ENCODE data around the gene TMEM63A. TPM values are rescaled to one million over a fixed set of nuclear protein-coding genes. Genes with fewer than 3 reads are reported as not detected.

Gene TMEM63A
- polyA plus RNA-seq, 2 of the 4 experiments (the other 2 are of a cell fraction) = 7.5 to 9.5 TPM

GRCh38 chr1:225883616-225884265 lies 1.6 kb upstream of the TMEM63A start:
- POLR2A ChIA-PET = interaction anchor here (1.5 to 3.4 kb wide), 2 partner anchors 106 to 375 kb away, joined by 3 to 27 read pairs; partner anchors contain the start of gene SRP9
- TF ChIP-seq HOXB13 (CRISPR knock-in tag; IDR thresholded peaks at IDR 0.05; ENCODE audit: low read depth) (no peak), CHD2 (IDR thresholded peaks at IDR 0.05; ENCODE audit: low read length, partially characterized antibody) (no peak), CTCF (IDR thresholded peaks at IDR 0.05) (0 out of 3 replicates have a peak, but pooled peaks have one; percentile 6), RAD21 (conservative IDR thresholded peaks at IDR 0.05 in 1 of 2, IDR thresholded peaks at IDR 0.05 in 1 of 2) (0 out of 5 replicates have a peak, but pooled peaks of 1 of the 2 experiments have one; percentile 12), MAFK (IDR thresholded peaks at IDR 0.05; ENCODE audit: partially characterized antibody) (no peak), HDAC2 (IDR thresholded peaks at IDR 0.05) (no peak), BHLHE40 (IDR thresholded peaks at IDR 0.05; ENCODE audit: low read depth, low read length) (no peak), EP300 (IDR thresholded peaks at IDR 0.05) (no peak), POLR2AphosphoS2 (conservative IDR thresholded peaks at IDR 0.05; ENCODE audit: low read length) (no peak), TFCP2L1 (CRISPR knock-in tag; IDR thresholded peaks at IDR 0.05) (no peak), NR3C1 (IDR thresholded peaks at IDR 0.05) (no peak), HOXB5 (CRISPR knock-in tag; IDR thresholded peaks at IDR 0.05) (no peak)
- H3K4me1 ChIP-seq = peaks cover 35% of the 10 kb centered on the region
- FAIRE-seq = no peak
- CTCF ChIA-PET = interaction anchor here (0.6 to 19.4 kb wide), 17 partner anchors 13 to 425 kb away, joined by 3 to 207 read pairs (median 5); partner anchors contain the start of gene SRP9
- peak overlapping the region; percentile 86; the same call in 2 of the 3 replicates for H3K4me3 ChIP-seq
- H3K4me2 ChIP-seq = peak overlapping the region; percentile 98
- no peaks in the 10 kb centered on the region for H3K9me3 ChIP-seq
- ATAC-seq = no peak
- DNase-seq (ENCODE audit: low read depth in 1 of 2, low spot score in 1 of 2) = no peak
- peak overlapping the region; percentile 88 to 95 for H3K27ac ChIP-seq
- WGBS (ENCODE audit: missing lambda C conversion rate) = 82% methylated on average over 10 of the region's 11 CpGs

GRCh38 chr1:225882694-225883615 lies 775 bp upstream of the TMEM63A start:
- TF ChIP-seq E2F6 (IDR thresholded peaks at IDR 0.05; ENCODE audit: borderline replicate concordance, low read depth) (peak; percentile 45), MAX (IDR thresholded peaks at IDR 0.05) (peak; percentile 56), SREBF2 (IDR thresholded peaks at IDR 0.05) (no peak), HDAC2 (IDR thresholded peaks at IDR 0.05) (0 out of 2 replicates have a peak, but pooled peaks have one; percentile 6), PHF8 (IDR thresholded peaks at IDR 0.05; ENCODE audit: borderline replicate concordance, low read depth) (peak; percentile 44; the same call in 1 of the 2 replicates)
- Histone ChIP-seq H3K4me3 (peak overlapping the region; percentile 86), H3K4me2 (peak overlapping the region; percentile 98), H3K4me1 (peaks cover 33% of the 10 kb centered on the region), H3K9me3 (no peaks in the 10 kb centered on the region), H3K27ac (peak overlapping the region; percentile 88 to 95)
- ChIA-PET POLR2A (interaction anchor here (0.9 to 3.4 kb wide), 8 partner anchors 12 to 375 kb away, joined by 3 to 27 read pairs (median 4); partner anchors contain the start of genes EPHX1, H3-3A, PYCR2 and SRP9), CTCF (interaction anchor here (0.6 to 19.4 kb wide), 24 partner anchors 8 to 408 kb away, joined by 3 to 207 read pairs (median 5); partner anchors contain the start of gene SRP9)
- WGBS (ENCODE audit: missing lambda C conversion rate) = 6% methylated on average over 48 of the region's 63 CpGs
- DNase-seq (ENCODE audit: low read depth in 1 of 2, low spot score in 1 of 2) (peak; percentile 59 to 60), ATAC-seq (peak; percentile 56 to 72), FAIRE-seq (no peak)
